Endothelial cell of umbilical vein (primary cell): ENCODE measurements around the gene STARD6. TPM values are rescaled to one million over a fixed set of nuclear protein-coding genes. Genes with fewer than 3 reads are reported as not detected.

Source experiments
- BruUV-seq: library from RNA; stranded (reverse); fragments of 400-500 nt; replicated peaks from 2 replicates; lab custom pipeline; 2021; lab: Mats Ljungman, UMichigan
- CTCF ChIA-PET: fragments of 300-600, 350-600 bp; sonication (Branson Sonifier 250); formaldehyde crosslinking; loops from one replicate; lab custom pipeline; 2021; ENCODE audit warnings: antibody characterized with exemption, inconsistent platforms; lab: Charles Lee
- POLR2A ChIA-PET: fragments of 300-600, 350-600 bp; sonication (Branson Sonifier 250); formaldehyde crosslinking; loops from one replicate; lab custom pipeline; 2021; ENCODE audit warnings: antibody characterized with exemption, inconsistent platforms; lab: Charles Lee
- DNase-seq: peaks from one replicate; pipeline ENCODE4 v3.0.0-alpha.2; 2011; ENCODE audit warnings: low read depth, low spot score
- FAIRE-seq: peaks from 2 replicates; lab custom pipeline; 2011; peaks lifted over from hg19 to GRCh38; lab: Jason Lieb, UNC
- H2AFZ ChIP-seq: 2 replicates; pipeline ENCODE4 v1.6.0; 2012; ENCODE audit warnings: low read depth, low read length, control low read depth, inconsistent platforms
- H3K27ac ChIP-seq: 2 replicates; pipeline ENCODE4 v1.5.1; 2011; ENCODE audit warnings: low read depth, mild to moderate bottlenecking, control low read depth, low read length, moderate library complexity; ENCODE audit not compliant: insufficient read depth
- H3K27me3 ChIP-seq, 2 experiments: 2 replicates each; pipeline versions ENCODE4 v1.6.0 to v1.6.1; 2011; ENCODE audit warnings: low read length in 2 of 2, mixed read lengths in 1 of 2; ENCODE audit not compliant: control insufficient read depth in 2 of 2, insufficient read depth in 2 of 2
- H3K36me3 ChIP-seq, 2 experiments: 2 replicates in 1 of 2; 3 replicates in 1 of 2; pipeline ENCODE4 v1.5.1; 2011; ENCODE audit warnings: low read length in 2 of 2, mild to moderate bottlenecking in 1 of 2, moderate library complexity in 1 of 2; ENCODE audit not compliant: control insufficient read depth in 2 of 2, insufficient read depth in 2 of 2; ENCODE audit errors: extremely low read depth in 1 of 2
- H3K4me1 ChIP-seq: 3 replicates; pipeline ENCODE4 v1.5.1; 2011; ENCODE audit warnings: mild to moderate bottlenecking, low read length; ENCODE audit not compliant: control insufficient read depth, insufficient read depth; ENCODE audit errors: extremely low read depth
- H3K4me2 ChIP-seq: 2 replicates; pipeline ENCODE4 v1.6.1; 2011; ENCODE audit warnings: low read length, control low read depth, mixed read lengths; ENCODE audit not compliant: insufficient read depth
- H3K4me3 ChIP-seq, 3 experiments: fragments of 200-600 bp in 1 of 3; sonication (generic), shearing (Covaris generic) in 1 of 3; replicated peaks in 1 of 3; 2 replicates each; pipeline ENCODE4 v1.5.1; 2011 to 2016; ENCODE audit warnings: control low read depth in 3 of 3, low read length in 3 of 3, mild to moderate bottlenecking in 2 of 3, inconsistent platforms in 1 of 3, low read depth in 1 of 3, moderate library complexity in 1 of 3; ENCODE audit not compliant: insufficient read depth in 1 of 3
- H3K79me2 ChIP-seq: 2 replicates; pipeline ENCODE4 v1.6.0; 2012; ENCODE audit warnings: low read length, inconsistent platforms; ENCODE audit not compliant: control insufficient read depth, insufficient read depth
- H3K9ac ChIP-seq: replicated peaks from 2 replicates; pipeline ENCODE3; 2011; ENCODE audit warnings: low read length, control low read depth; ENCODE audit not compliant: insufficient read depth; ENCODE audit errors: extremely low read depth
- H3K9me1 ChIP-seq: replicated peaks from 3 replicates; pipeline ENCODE4 v1.6.0; 2011; ENCODE audit warnings: mild to moderate bottlenecking, low read length; ENCODE audit not compliant: control insufficient read depth, insufficient read depth; ENCODE audit errors: extremely low read depth
- H3K9me3 ChIP-seq: replicated peaks from 2 replicates; pipeline ENCODE4 v1.5.1; 2012; ENCODE audit warnings: low read length, inconsistent platforms; ENCODE audit not compliant: control insufficient read depth, insufficient read depth
- H4K20me1 ChIP-seq: replicated peaks from 2 replicates; pipeline ENCODE3; 2011; ENCODE audit warnings: mild to moderate bottlenecking, low read length; ENCODE audit not compliant: control insufficient read depth, insufficient read depth; ENCODE audit errors: extremely low read depth
- EZH2 ChIP-seq: IDR thresholded peaks from 2 replicates; pipeline ENCODE4 v1.6.1; 2012; ENCODE audit warnings: borderline replicate concordance, low read depth, mild to moderate bottlenecking, moderate library complexity, low read length, inconsistent platforms; ENCODE audit not compliant: severe bottlenecking
- FOS ChIP-seq: IDR thresholded peaks from 2 replicates; pipeline ENCODE4 v1.6.1; 2011; ENCODE audit warnings: mild to moderate bottlenecking, low read length, moderate library complexity, borderline replicate concordance; ENCODE audit not compliant: insufficient read depth
- GATA2 ChIP-seq: IDR thresholded peaks from 2 replicates; pipeline ENCODE4 v1.7.0; 2011; ENCODE audit warnings: low read depth, mild to moderate bottlenecking, moderate library complexity, mixed read lengths, low read length; ENCODE audit not compliant: insufficient read length, insufficient read depth
- JUN ChIP-seq: IDR thresholded peaks from 2 replicates; pipeline ENCODE4 v1.6.1; 2011; ENCODE audit warnings: borderline replicate concordance, low read depth; ENCODE audit not compliant: insufficient read length, insufficient read depth
- POLR2A ChIP-seq: IDR thresholded peaks from 2 replicates; pipeline ENCODE4 v1.6.1; 2012; ENCODE audit warnings: low read depth, mild to moderate bottlenecking, control low read depth, low read length
- POLR2AphosphoS5 ChIP-seq: IDR thresholded peaks from 2 replicates; pipeline ENCODE4 v1.6.1; 2012; ENCODE audit warnings: low read depth, mild to moderate bottlenecking, control low read depth, low read length, moderate library complexity; ENCODE audit not compliant: insufficient read depth
- dilution Hi-C: fragments of 300-500 bp; cut with MboI; formaldehyde crosslinking; loops from one replicate; pipeline ENCODE4 v1.15.0; 2019; ENCODE audit warnings: low sequenced_read_pairs; ENCODE audit not compliant: extremely low pct_ligation_motif_present
- intact Hi-C: fragments of 100-400 bp; cut with micrococcal nuclease; formaldehyde crosslinking; loops from one replicate; pipeline ENCODE4 v1.10.0; 2022
- polyA plus RNA-seq, 4 experiments: library from polyadenylated mRNA; depleted of rRNA in 3 of 4; stranded (reverse) in 3 of 4; unstranded in 1 of 4; fragments of >200 nt; gene quantifications; 2 replicates each; pipeline versions ENCODE4 v1.2.1 to v1.2.3, GENCODE V29; 2011 to 2012; ENCODE audit warnings: missing spikeins in 1 of 4
- total RNA-seq: library from RNA; stranded (reverse); gene quantifications from 2 replicates; pipeline ENCODE4 v1.2.3, GENCODE V29; 2021
- TF ChIP-seq, protein P1 (sequence below), 2 donors: IDR thresholded peaks; 1 replicate in 1 of 2; 2 replicates in 1 of 2; pipeline ENCODE4 v1.5.1; 2011; ENCODE audit warnings: low read length in 2 of 2, mild to moderate bottlenecking in 2 of 2, moderate library complexity in 2 of 2, control low read depth in 1 of 2, inconsistent platforms in 1 of 2, low read depth in 1 of 2; ENCODE audit not compliant: insufficient read depth in 1 of 2; ENCODE audit errors: extremely low read depth in 1 of 2

Gene STARD6
- total and polyA plus RNA-seq, 2 donors (not counting 3 experiments of a cell fraction or from before 2014, with no cell fraction given), result not detected

DNA sequence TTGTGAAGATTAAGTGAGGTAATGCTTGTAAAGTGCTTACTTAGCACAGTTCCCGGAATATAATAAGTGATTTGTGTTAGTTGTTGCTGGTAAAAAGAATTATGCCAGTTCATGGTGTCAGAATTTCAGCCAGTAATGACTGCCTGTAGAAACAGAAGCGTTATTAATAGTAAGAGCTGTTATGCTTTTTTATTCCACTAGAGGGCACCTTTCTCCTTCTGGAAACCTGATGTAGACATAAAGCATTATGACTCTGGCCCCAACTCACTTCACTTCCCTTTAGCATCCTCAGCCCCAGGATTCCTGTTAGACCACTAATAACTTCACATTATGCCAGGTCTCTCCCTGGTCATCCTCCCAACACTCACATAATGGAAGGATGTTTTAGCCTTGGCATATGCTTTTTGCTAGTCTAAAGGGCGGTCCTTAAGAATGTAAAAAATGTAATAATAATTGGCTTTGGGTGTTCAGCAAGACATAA, 34.9 kb upstream of the STARD6 start:
- POLR2A ChIA-PET, result no interaction called here

More for the DNA sequence above, 34.9 kb upstream of the STARD6 start:
- intact Hi-C loops (loop anchor here (1.0 to 5.0 kb wide), 5 partner anchors 35 to 591 kb away; partner anchors contain the start of genes C18orf54 and STARD6), dilution Hi-C loops (no loop called here)
- no peak overlapping the region for H3K4me3 ChIP-seq
- FAIRE-seq (peak; percentile 77), DNase-seq (peak; percentile 71)
- no peaks in the 10 kb centered on the region for H4K20me1 ChIP-seq
- BruUV-seq, result no TSS peak
- peaks cover 28% of the 10 kb centered on the region for H3K4me1 ChIP-seq
- TF ChIP-seq EZH2 (no peak), POLR2A (no peak), GATA2 (no peak), FOS (no peak), POLR2AphosphoS5 (no peak), JUN (no peak)
- TF ChIP-seq, protein P1, sequence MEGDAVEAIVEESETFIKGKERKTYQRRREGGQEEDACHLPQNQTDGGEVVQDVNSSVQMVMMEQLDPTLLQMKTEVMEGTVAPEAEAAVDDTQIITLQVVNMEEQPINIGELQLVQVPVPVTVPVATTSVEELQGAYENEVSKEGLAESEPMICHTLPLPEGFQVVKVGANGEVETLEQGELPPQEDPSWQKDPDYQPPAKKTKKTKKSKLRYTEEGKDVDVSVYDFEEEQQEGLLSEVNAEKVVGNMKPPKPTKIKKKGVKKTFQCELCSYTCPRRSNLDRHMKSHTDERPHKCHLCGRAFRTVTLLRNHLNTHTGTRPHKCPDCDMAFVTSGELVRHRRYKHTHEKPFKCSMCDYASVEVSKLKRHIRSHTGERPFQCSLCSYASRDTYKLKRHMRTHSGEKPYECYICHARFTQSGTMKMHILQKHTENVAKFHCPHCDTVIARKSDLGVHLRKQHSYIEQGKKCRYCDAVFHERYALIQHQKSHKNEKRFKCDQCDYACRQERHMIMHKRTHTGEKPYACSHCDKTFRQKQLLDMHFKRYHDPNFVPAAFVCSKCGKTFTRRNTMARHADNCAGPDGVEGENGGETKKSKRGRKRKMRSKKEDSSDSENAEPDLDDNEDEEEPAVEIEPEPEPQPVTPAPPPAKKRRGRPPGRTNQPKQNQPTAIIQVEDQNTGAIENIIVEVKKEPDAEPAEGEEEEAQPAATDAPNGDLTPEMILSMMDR (IDR thresholded peaks at IDR 0.05; ENCODE audit: extremely low read depth in 1 of 2, insufficient read depth in 1 of 2, low read depth in 1 of 2, low read length in 2 of 2), result peak; percentile 55 to 56
- H3K9me1 ChIP-seq, result no peaks in the 10 kb centered on the region
- H2AFZ ChIP-seq, result no peak overlapping the region
- H3K79me2 ChIP-seq, result no peaks in the 10 kb centered on the region
- no peak overlapping the region for H3K9ac ChIP-seq
- no peaks in the 10 kb centered on the region for H3K9me3 ChIP-seq
- no peaks in the 10 kb centered on the region for H3K36me3 ChIP-seq
- H3K27me3 ChIP-seq, result no peaks in the 10 kb centered on the region
- CTCF ChIA-PET, result interaction anchor here (0.6 to 3.6 kb wide), 30 partner anchors 9 to 591 kb away, joined by 3 to 32 read pairs (median 4); partner anchors contain the start of genes C18orf54 and STARD6
- H3K4me2 ChIP-seq, result no peak overlapping the region
- H3K27ac ChIP-seq, result no peak overlapping the region
